ENCODE results near the gene TYK2.
A peak's percentile ranks its signal among the peaks of the same experiment; 100 is the strongest.

Gene TYK2

GRCh38 chr19:10402441-10403038, 22.2 kb upstream of the TYK2 start (continued):
- TF ChIP-seq PBX3 (CRISPR knock-in tag; IDR thresholded peaks at IDR 0.05) = no peak
- no peak for TF ChIP-seq ZNF350 (tag by site-specific recombination; IDR thresholded peaks at IDR 0.05)
- TF ChIP-seq ZNF18 (tag by site-specific recombination; IDR thresholded peaks at IDR 0.05) = no peak
- no peak for TF ChIP-seq ZNF26 (tag by site-specific recombination; IDR thresholded peaks at IDR 0.05)
- no peak for TF ChIP-seq ZNF558 (tag by site-specific recombination; IDR thresholded peaks at IDR 0.05)
- no peak for TF ChIP-seq ZEB2 (tag by site-specific recombination; IDR thresholded peaks at IDR 0.05)
- peak; percentile 91 for TF ChIP-seq ZNF600 (tag by site-specific recombination; IDR thresholded peaks at IDR 0.05)
- TF ChIP-seq KLF8 (tag by site-specific recombination; IDR thresholded peaks at IDR 0.05) = no peak
- no peak for TF ChIP-seq ZNF311 (tag by site-specific recombination; IDR thresholded peaks at IDR 0.05; ENCODE audit: borderline replicate concordance)
- TF ChIP-seq ZNF513 (tag by site-specific recombination; IDR thresholded peaks at IDR 0.05) = no peak
- TF ChIP-seq ZNF560 (tag by site-specific recombination; IDR thresholded peaks at IDR 0.05; ENCODE audit: borderline replicate concordance) = no peak
- no peak for TF ChIP-seq GLIS2 (tag by site-specific recombination; IDR thresholded peaks at IDR 0.05)
- peak; percentile 38; the same call in 1 of the 2 replicates for TF ChIP-seq ZNF394 (tag by site-specific recombination; IDR thresholded peaks at IDR 0.05; ENCODE audit: borderline replicate concordance)
- TF ChIP-seq PRDM10 (tag by site-specific recombination; IDR thresholded peaks at IDR 0.05) = peak; percentile 85
- no peak for TF ChIP-seq ZNF362 (tag by site-specific recombination; IDR thresholded peaks at IDR 0.05)
- TF ChIP-seq WT1 (tag by site-specific recombination; IDR thresholded peaks at IDR 0.05) = no peak
- TF ChIP-seq ZNF366 (tag by site-specific recombination; conservative IDR thresholded peaks at IDR 0.05) = no peak
- TF ChIP-seq KLF1 (tag by site-specific recombination; IDR thresholded peaks at IDR 0.05) = no peak
- TF ChIP-seq ZNF324 (tag by site-specific recombination; IDR thresholded peaks at IDR 0.05) = no peak
- no peak for TF ChIP-seq ZNF530 (tag by site-specific recombination; IDR thresholded peaks at IDR 0.05; ENCODE audit: low read depth)
- 0 out of 2 replicates have a peak, but pooled peaks have one; percentile 6 for TF ChIP-seq ZNF398 (tag by site-specific recombination; IDR thresholded peaks at IDR 0.05)
- TF ChIP-seq ZNF621 (tag by site-specific recombination; IDR thresholded peaks at IDR 0.05) = no peak
- no peak for TF ChIP-seq ZNF639 (tag by site-specific recombination; IDR thresholded peaks at IDR 0.05)
- no peak for TF ChIP-seq ZBTB44 (tag by site-specific recombination; IDR thresholded peaks at IDR 0.05)

Measured in HEK293 (cell line).